IMR-90 (cell line): Measurements from ENCODE around the gene LLGL1. TPM values are rescaled to one million over a fixed set of nuclear protein-coding genes. Genes with fewer than 3 reads are reported as not detected.

Experiments used
- ATAC-seq: fragments of 200-7000 bp; cut with Tn5 transposase; 2 replicates; pipeline ENCODE4 v1.9.1; 2020; ENCODE audit warnings: low read depth, mild to moderate bottlenecking, moderate library complexity
- BruUV-seq: library from RNA; stranded (reverse); fragments of 400-500 nt; replicated peaks from 2 replicates; lab custom pipeline; 2021; lab: Mats Ljungman, UMichigan
- CTCF ChIA-PET: fragments of 300-600 bp; formaldehyde crosslinking; extraction: SDS; loops from one replicate; lab custom pipeline; 2021; ENCODE audit warnings: antibody characterized with exemption; lab: Yijun Ruan, JAX
- POLR2A ChIA-PET: fragments of 300-600 bp; sonication (Branson Sonifier 250); formaldehyde crosslinking; loops from one replicate; lab custom pipeline; 2022; ENCODE audit warnings: antibody characterized with exemption; ENCODE audit not compliant: unreplicated experiment; lab: Charles Lee
- DNase-seq: peaks from one replicate; pipeline ENCODE4 v3.0.0; 2013
- H2AFZ ChIP-seq: replicated peaks from 2 replicates; pipeline ENCODE3; 2013; ENCODE audit warnings: low read length, mild to moderate bottlenecking; ENCODE audit not compliant: poor library complexity
- H2AK5ac ChIP-seq: 2 replicates; pipeline ENCODE4 v1.6.1; 2013; ENCODE audit warnings: low read depth, low read length, inconsistent platforms
- H2AK9ac ChIP-seq: replicated peaks from 2 replicates; pipeline ENCODE3; 2013; ENCODE audit warnings: mild to moderate bottlenecking, low read depth, low read length, moderate library complexity; ENCODE audit not compliant: poor library complexity
- H2BK120ac ChIP-seq: 2 replicates; pipeline ENCODE4 v1.6.1; 2013; ENCODE audit warnings: low read depth, low read length, inconsistent platforms
- H2BK15ac ChIP-seq: 3 replicates; pipeline ENCODE4 v1.6.1; 2013; ENCODE audit warnings: low read depth, low read length, inconsistent platforms
- H2BK20ac ChIP-seq: 2 replicates; pipeline ENCODE4 v1.6.1; 2013; ENCODE audit warnings: low read depth, mild to moderate bottlenecking, inconsistent platforms, low read length, moderate library complexity
- H2BK5ac ChIP-seq: 2 replicates; pipeline ENCODE4 v1.6.1; 2013; ENCODE audit warnings: mild to moderate bottlenecking, low read depth, low read length, inconsistent platforms; ENCODE audit not compliant: poor library complexity, severe bottlenecking
- H3K14ac ChIP-seq: replicated peaks from 2 replicates; pipeline ENCODE4 v1.6.1; 2013; ENCODE audit warnings: low read depth, low read length, inconsistent platforms
- H3K18ac ChIP-seq: 2 replicates; pipeline ENCODE4 v1.6.1; 2013; ENCODE audit warnings: low read depth, low read length, control low read depth
- H3K23ac ChIP-seq: 2 replicates; pipeline ENCODE4 v1.6.1; 2013; ENCODE audit warnings: low read depth, low read length, inconsistent platforms
- H3K27ac ChIP-seq: 2 replicates; pipeline ENCODE4 v1.5.1; 2013; ENCODE audit warnings: mild to moderate bottlenecking, control low read depth, low read length; ENCODE audit not compliant: insufficient read depth
- H3K27me3 ChIP-seq: 2 replicates; pipeline ENCODE4 v1.6.1; 2013; ENCODE audit warnings: low read length; ENCODE audit not compliant: control insufficient read depth, insufficient read depth
- H3K36me3 ChIP-seq: 2 replicates; pipeline ENCODE4 v1.6.1; 2013; ENCODE audit warnings: low read length, mixed read lengths; ENCODE audit not compliant: control insufficient read depth, insufficient read depth
- H3K4ac ChIP-seq: 2 replicates; pipeline ENCODE4 v1.6.1; 2013; ENCODE audit warnings: low read depth, low read length, inconsistent platforms
- H3K4me1 ChIP-seq: 2 replicates; pipeline ENCODE4 v1.6.1; 2013; ENCODE audit warnings: low read length, mixed read lengths; ENCODE audit not compliant: control insufficient read depth, insufficient read depth
- H3K4me2 ChIP-seq: 2 replicates; pipeline ENCODE4 v1.6.1; 2013; ENCODE audit warnings: low read depth, mild to moderate bottlenecking, control low read depth, low read length, moderate library complexity
- H3K4me3 ChIP-seq: 2 replicates; pipeline ENCODE4 v1.5.1; 2013; ENCODE audit warnings: low read depth, mild to moderate bottlenecking, control low read depth, low read length, moderate library complexity; ENCODE audit not compliant: insufficient read depth
- H3K56ac ChIP-seq: 2 replicates; pipeline ENCODE4 v1.6.1; 2013; ENCODE audit warnings: low read length, inconsistent platforms; ENCODE audit not compliant: insufficient read depth; ENCODE audit errors: extremely low read depth
- H3K79me1 ChIP-seq, 2 experiments: 2 replicates each; pipeline ENCODE4 v1.6.1; 2013; ENCODE audit warnings: low read length in 2 of 2, inconsistent platforms in 1 of 2, low read depth in 1 of 2
- H3K9ac ChIP-seq: 2 replicates; pipeline ENCODE4 v1.6.1; 2013; ENCODE audit warnings: low read depth, low read length, control low read depth
- H3K9me1 ChIP-seq: 2 replicates; pipeline ENCODE4 v1.6.1; 2013; ENCODE audit warnings: low read length, inconsistent platforms; ENCODE audit not compliant: insufficient read depth
- H3K9me3 ChIP-seq: 2 replicates; pipeline ENCODE4 v1.6.1; 2013; ENCODE audit warnings: low read length; ENCODE audit not compliant: control insufficient read depth, insufficient read depth
- H4K20me1 ChIP-seq: 2 replicates; pipeline ENCODE4 v1.6.1; 2013; ENCODE audit warnings: low read length, inconsistent platforms; ENCODE audit not compliant: insufficient read depth
- H4K5ac ChIP-seq: 2 replicates; pipeline ENCODE4 v1.6.1; 2013; ENCODE audit warnings: mild to moderate bottlenecking, low read depth, low read length, control low read depth
- H4K8ac ChIP-seq, 2 experiments: 2 replicates each; pipeline ENCODE4 v1.6.1; 2013; ENCODE audit warnings: low read depth in 2 of 2, low read length in 2 of 2, control low read depth in 1 of 2, inconsistent platforms in 1 of 2
- H4K91ac ChIP-seq: 2 replicates; pipeline ENCODE4 v1.6.1; 2013; ENCODE audit warnings: low read depth, low read length, inconsistent platforms; ENCODE audit not compliant: insufficient read depth
- MAZ ChIP-seq: IDR thresholded peaks from 2 replicates; pipeline ENCODE4 v1.6.1; 2012; ENCODE audit warnings: low read depth, mild to moderate bottlenecking, low read length, improper control_type of control experiment, moderate library complexity, borderline replicate concordance
- POLR2A ChIP-seq: IDR thresholded peaks from 2 replicates; pipeline ENCODE4 v1.6.1; 2012; ENCODE audit warnings: mild to moderate bottlenecking, low read depth, low read length
- WGBS, 2 experiments: methylation state at CpG; one replicate each; pipeline versions ENCODE4 v1.1.5 to v1.1.7; 2013; ENCODE audit warnings: missing lambda C conversion rate in 2 of 2; ENCODE audit not compliant: insufficient read length in 1 of 2; ENCODE audit errors: extremely low coverage in 2 of 2; 5-methylcytosine and 5-hydroxymethylcytosine counted together
- dilution Hi-C: fragments of 300-500 bp; cut with HindIII; formaldehyde crosslinking; loops from one replicate; pipeline ENCODE4 v1.14.3; 2018; ENCODE audit warnings: low sequenced_read_pairs; ENCODE audit not compliant: unreplicated experiment
- in situ Hi-C: fragments of 300-500 bp; cut with MboI; formaldehyde crosslinking; loops from 3 replicates; pipeline ENCODE4 v1.14.3; 2019; ENCODE audit warnings: low sequenced_read_pairs, inconsistent platforms, mixed read lengths
- intact Hi-C: fragments of 100-400 bp; cut with micrococcal nuclease; formaldehyde crosslinking; loops from 2 replicates; pipeline ENCODE4 v1.10.0; 2022
- polyA plus RNA-seq, 3 experiments: library from polyadenylated mRNA; depleted of rRNA; stranded (reverse); fragments of >200 nt; gene quantifications; 2 replicates each; pipeline ENCODE4 v1.2.3, GENCODE V29; 2012; ENCODE audit warnings: low replicate concordance in 1 of 3
- total RNA-seq: library from RNA; depleted of rRNA; stranded (reverse); fragments of >200 nt; gene quantifications from 2 replicates; pipeline ENCODE4 v1.2.3, GENCODE V29; 2012

Gene LLGL1
- total and polyA plus RNA-seq, 2 of the 4 experiments (the other 2 are of a cell fraction): 40.1 to 52.9 TPM

DNA sequence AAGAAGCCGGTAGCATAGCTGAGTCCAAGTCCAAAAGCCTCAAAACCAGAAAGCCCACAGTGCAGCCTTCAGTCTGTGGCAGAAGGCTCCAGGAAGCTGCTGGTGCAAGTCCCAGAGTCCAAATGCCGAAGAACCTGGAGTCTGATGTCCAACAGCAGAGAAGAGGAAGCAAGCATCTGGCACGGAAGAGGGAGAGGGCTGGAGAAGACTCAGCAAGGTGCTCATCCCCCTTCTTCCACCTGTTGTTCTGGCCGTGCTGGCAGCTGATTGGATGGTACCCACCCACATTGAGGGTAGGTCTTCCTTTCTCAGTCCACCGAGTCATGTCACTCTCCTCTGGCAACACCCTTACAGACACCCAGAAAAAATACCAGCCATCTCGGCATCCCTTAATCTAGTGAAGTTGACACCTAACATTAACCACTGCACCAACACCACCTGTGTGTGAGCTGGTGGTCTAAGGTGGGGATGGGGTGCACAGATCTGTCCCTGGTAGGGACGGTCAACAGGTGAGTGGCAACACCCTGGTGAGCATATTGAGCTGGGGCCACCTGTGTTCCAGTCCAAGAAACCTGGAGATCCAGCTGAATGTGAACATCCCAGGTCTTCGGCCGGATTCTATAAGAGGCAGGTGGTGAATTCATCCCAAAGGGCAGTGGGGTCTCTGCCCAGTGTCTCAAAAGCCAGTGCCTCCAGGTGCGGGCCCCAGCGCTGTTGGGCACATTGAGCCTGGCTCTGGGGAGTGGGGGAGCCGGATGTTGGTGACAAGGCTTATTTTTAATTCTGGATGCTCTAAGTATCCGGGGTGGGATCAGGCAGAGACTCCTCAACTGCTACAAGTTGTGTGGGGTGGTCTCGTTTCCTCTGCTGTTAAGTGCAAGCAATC is 44.9 kb downstream of the LLGL1 start (continued):
- TF ChIP-seq MAZ: no peak

DNA sequence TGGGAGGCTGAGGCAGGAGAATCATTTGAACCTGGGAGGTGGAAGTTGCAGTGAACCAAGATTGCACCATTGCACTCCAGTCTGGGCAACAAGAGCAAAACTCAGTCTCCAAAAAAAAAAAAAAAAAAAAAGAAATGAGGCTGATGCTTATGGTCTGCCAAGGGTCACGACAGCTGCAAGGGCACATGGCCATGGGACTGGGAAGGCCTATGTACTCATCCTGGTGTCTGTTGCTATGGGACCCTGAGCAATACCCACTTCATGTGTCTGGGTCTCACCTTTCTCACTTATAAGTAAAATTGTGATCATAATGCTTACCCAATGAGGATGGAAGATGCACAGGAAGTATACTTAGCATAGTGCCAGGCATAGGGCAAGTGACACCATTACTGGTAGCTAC is 51.6 kb downstream of the LLGL1 start:
- H3K36me3 ChIP-seq: peaks cover 57% of the 10 kb centered on the region
- H4K5ac ChIP-seq: no peak overlapping the region
- peaks cover 9% of the 10 kb centered on the region; the same call in 1 of the 2 replicates for H3K9me1 ChIP-seq
- H2BK5ac ChIP-seq: no peak overlapping the region
- H2AK5ac ChIP-seq: no peak overlapping the region
- no peak overlapping the region for H3K9ac ChIP-seq
- no peak overlapping the region for H2BK20ac ChIP-seq
- H3K56ac ChIP-seq: no peak overlapping the region
- no peak overlapping the region for H3K27ac ChIP-seq
- intact Hi-C loops (no loop called here), in situ Hi-C loops (no loop called here), dilution Hi-C loops (no loop called here)
- no peak overlapping the region for H3K14ac ChIP-seq
- H3K4me3 ChIP-seq: no peak overlapping the region
- H3K18ac ChIP-seq: no peak overlapping the region
- H4K20me1 ChIP-seq: no peaks in the 10 kb centered on the region; the same call in none of the 2 replicates
- H2BK120ac ChIP-seq: no peak overlapping the region
- WGBS, 2 experiments: no CpG with 5 or more reads among the region's 1 CpG
- peaks cover 7 to 28% of the 10 kb centered on the region in 2 experiments; a peak in 3 of 4 replicates for H3K79me1 ChIP-seq
- no peaks in the 10 kb centered on the region for H3K27me3 ChIP-seq
- H3K23ac ChIP-seq: no peak overlapping the region
- H4K8ac ChIP-seq: no peak overlapping the region
- no peak overlapping the region for H2AK9ac ChIP-seq
- no peak overlapping the region for H4K91ac ChIP-seq
- DNase-seq (no peak), ATAC-seq (no peak)
- H3K4me2 ChIP-seq: no peak overlapping the region
- no peaks in the 10 kb centered on the region for H3K9me3 ChIP-seq
- TF ChIP-seq POLR2A: no peak
- H3K4ac ChIP-seq: no peak overlapping the region
- peaks cover 6% of the 10 kb centered on the region; the same call in 1 of the 2 replicates for H3K4me1 ChIP-seq
- ChIA-PET CTCF (no interaction called here), POLR2A (no interaction called here)
- no TSS peak for BruUV-seq
- no peak overlapping the region for H2AFZ ChIP-seq
- H2BK15ac ChIP-seq: no peak overlapping the region
